GM15510 (cell line): Measurements from ENCODE around the gene GABRA5.

Experiments
- POLR2A ChIP-seq: IDR thresholded peaks from 3 replicates; pipeline ENCODE4 v1.6.1; 2011; ENCODE audit warnings: borderline replicate concordance; ENCODE audit not compliant: insufficient read length; ENCODE audit errors: extremely low read depth

The GABRA5 gene

DNA sequence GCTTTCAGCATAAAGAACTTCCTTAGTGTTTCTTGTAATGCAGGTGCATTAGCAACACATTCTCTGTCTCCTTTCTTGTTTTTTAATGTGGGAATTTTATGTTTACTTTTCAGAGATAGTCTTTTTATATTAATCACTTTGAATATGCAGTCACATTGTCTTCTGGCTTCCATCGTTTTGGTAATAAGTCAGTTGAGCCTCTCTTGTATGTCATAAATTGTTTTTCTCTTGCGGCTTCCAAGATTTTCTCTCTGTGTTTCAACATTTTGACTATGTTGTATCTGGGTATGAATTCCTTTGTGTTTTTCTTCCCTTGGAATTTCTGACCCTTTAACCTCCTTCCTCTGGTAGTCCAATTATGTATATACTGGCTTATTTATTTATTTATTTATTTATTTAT lies 129.4 kb downstream of the GABRA5 start:
- TF ChIP-seq POLR2A = no peak
